DMS53 treated with DMSO at 0.1 percent for 48 hours (cell line): ENCODE data around the gene RPLP2.
A peak's percentile ranks its signal among the peaks of the same experiment; 100 is the strongest.

ENCODE experiments used
- DNase-seq: peaks from one replicate; lab custom pipeline; 2025; ENCODE audit not compliant: unreplicated experiment; lab: John Stamatoyannopoulos, UW

The RPLP2 gene

GRCh38 chr11:809287-810039 lies at the start of gene RPLP2:
Gene RPLP2, plus strand, starts transcription at chr11:809967. Its CDS starts 268 bp downstream, at chr11:810235.
- peak; percentile 97 for DNase-seq

GRCh38 chr11:760236-760635 lies 49.5 kb upstream of the RPLP2 start:
- no peak for DNase-seq

- no peak for DNase-seq
Observed at GRCh38 chr11:761526-762108, 48.1 kb upstream of the RPLP2 start.

DNA sequence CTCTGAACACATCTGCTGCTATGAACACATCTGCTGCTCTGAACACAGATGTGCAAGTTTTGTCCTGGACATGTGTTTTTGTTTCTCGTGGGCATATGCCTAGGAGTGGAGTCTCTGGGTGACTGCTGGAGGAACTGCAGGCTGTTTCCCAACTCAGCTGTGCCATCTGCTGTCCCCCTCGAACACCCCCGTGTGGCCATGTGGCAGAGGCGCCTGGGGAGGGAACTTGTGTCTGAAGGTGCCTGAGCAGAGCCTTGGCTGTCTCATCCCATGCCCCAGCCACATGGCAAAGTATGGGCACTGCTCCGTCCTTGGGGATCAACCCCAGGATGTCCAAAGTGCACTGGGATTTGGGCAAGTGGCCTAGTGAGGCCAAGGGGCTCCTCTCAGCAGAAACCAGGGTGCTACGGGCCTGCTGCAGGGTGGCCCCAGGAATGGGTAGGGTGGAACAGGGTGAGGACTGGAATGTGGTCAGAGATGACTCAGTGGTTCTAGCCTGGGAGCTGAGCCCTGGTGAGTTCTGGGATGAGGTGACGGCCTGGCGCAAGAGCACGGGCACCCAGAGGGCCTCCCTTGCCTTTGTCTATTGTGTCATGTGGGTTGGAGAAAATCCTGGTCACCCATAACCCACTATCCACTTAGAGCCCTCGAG lies 47.2 kb upstream of the RPLP2 start:
- DNase-seq: no peak

DNA sequence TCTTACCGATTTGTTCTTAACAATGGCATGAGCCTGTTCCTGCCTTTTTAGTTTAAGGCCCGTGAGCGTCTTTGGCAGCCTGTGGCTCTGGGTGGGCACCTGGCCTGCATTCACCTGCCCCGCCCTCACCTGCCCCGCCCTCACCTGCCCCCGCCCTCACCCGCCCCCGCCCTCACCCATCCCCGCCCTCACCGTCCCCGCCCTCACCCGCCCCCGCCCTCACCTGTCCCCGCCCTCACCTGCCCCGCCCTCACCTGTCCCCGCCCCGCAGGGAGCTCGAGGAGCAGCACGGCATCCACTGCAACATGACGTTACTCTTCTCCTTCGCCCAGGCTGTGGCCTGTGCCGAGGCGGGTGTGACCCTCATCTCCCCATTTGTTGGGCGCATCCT lies 46.7 kb upstream of the RPLP2 start:
- DNase-seq: no peak

DNA sequence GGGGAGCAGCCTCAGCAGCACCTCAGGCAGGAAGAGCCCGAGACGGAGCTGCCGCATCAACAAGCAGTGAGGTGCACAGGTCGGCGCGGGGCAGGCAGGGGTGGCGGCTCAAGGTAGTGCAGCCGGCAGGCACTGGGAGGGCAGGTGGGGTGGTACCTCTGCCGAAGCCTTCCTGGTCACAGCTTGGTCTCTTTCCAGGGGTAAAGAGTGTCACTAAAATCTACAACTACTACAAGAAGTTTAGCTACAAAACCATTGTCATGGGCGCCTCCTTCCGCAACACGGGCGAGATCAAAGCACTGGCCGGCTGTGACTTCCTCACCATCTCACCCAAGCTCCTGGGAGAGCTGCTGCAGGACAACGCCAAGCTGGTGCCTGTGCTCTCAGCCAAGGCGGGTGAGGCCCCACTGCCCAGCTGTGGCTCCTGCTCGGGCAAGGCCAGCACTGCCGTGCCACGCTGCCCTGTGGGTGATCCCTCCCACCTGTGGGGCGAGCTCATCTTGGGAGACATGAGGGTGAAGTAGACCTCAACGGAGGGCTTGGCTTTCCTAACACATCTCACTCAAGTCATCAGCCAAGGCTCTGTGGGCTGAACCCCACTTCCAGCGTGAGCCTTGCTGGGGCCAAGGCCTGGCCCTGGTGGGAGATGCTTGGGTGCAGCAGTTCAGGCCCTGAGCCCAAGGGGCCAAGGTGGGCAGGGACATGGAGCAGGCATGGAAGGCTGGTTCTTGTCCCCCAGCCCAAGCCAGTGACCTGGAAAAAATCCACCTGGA lies 46.0 kb upstream of the RPLP2 start:
- DNase-seq: no peak

GRCh38 chr11:764322-765024 lies 45.3 kb upstream of the RPLP2 start:
- no peak for DNase-seq

- peak; percentile 27 for DNase-seq
Observed at GRCh38 chr11:765025-765801, 44.6 kb upstream of the RPLP2 start.

DNA sequence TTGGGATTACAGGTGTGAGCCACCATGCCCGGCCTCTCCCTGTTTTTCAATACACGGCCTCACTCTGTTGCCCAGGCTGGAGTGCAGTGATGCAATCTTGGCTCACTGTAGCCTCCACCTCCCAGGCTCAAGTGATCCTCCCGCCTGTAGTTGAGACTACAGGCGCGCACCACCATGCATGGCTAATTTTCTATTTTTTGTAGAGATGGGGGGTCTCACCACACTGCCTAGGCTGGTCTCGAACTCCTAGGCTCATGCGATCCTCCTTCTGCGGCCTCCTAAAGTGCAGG lies 44.0 kb upstream of the RPLP2 start:
- no peak for DNase-seq

- no peak for DNase-seq
Observed at GRCh38 chr11:766106-766935, 43.4 kb upstream of the RPLP2 start.

- DNase-seq: no peak
Observed at GRCh38 chr11:766936-767210, 42.9 kb upstream of the RPLP2 start.

DNA sequence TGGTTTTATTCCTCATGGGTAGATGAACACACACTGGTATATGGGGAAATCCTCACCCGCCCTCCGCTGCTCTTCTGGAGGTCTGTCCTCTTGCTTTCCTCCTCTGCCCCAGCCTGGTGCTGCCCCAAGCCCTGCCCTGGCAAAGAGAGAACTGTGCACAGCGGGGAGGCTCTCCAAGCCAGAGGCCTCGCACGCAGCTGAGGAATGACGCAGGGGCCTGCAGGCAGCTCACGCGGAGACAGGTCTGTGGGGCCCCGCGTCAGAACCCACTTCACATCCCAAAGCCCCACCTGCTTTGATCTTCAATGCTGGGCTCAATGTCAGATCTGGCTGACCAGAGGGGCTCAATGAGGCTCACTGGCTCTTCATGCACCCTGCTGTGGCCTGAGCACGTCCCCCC lies 42.5 kb upstream of the RPLP2 start:
- DNase-seq: no peak

- DNase-seq: no peak
Observed at GRCh38 chr11:769887-770641, 39.7 kb upstream of the RPLP2 start.

- DNase-seq: no peak
Observed at GRCh38 chr11:770642-771616, 38.8 kb upstream of the RPLP2 start.

- no peak for DNase-seq
Observed at GRCh38 chr11:771617-772204, 38.1 kb upstream of the RPLP2 start.

DNA sequence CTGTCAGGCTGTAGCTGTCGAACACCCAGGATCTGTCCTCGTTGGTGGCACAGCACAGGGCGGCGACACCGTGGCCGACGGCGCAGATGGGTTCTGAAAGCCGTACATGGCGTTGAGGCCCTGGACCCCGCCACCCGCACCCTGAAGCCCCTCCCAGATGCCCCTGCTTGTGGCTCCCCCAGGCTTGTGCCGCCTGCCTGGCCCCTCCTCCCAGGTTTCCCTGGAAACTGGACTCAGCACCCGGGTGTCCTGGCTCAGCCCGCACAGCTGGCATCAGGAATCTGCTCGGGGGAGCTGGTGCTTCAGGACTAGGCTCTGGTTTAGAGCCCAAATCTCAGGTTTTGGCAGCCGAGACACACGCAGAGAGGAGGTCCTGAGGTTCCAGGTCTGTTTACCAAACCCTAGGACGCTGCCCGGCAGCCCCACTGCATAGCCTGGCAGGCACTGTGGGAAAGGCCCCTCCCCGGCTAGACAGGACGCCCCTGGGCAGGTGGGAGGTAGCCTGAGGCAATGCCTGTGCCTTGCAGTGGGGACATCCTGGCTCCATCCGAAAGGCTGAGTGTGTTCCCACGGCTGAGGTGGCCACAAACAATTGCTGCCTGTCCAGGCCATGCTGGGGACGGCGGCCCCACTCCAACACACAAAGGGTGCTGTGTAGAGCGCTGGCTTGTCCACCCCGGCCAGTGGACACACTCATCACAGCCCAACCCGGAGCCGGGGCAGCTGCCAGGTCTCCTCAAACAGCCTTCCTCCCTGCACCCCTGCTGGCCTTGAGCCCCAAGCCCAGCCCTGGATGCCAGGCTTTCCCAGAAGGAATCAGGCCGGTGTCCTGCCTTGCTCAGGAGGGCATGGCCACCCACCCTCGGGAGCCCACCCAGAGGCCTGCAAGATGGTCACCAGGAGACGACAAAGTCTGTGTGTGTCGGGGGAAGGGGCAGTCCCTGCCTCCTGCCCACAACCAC lies 37.1 kb upstream of the RPLP2 start:
- no peak for DNase-seq
